Measurements from ENCODE around the gene ARHGAP30. TPM values are rescaled to one million over a fixed set of nuclear protein-coding genes. Genes with fewer than 3 reads are reported as not detected.

ARHGAP30 gene
- total RNA-seq, 1 experiment from 2014 or later, result 0.36 TPM

GRCh38 chr1:161092621-161093028, 22.9 kb upstream of the ARHGAP30 start:
- CTCF ChIA-PET, result interaction anchor here (1.1 kb wide), 1 partner anchor 51 kb away, joined by 4 read pairs; no protein-coding TSS in a partner anchor
- Histone ChIP-seq H3K9me3 (ENCODE audit: control insufficient read depth, insufficient read depth, low read depth, low read length) (no peaks in the 10 kb centered on the region), H3K27ac (ENCODE audit: low read length) (no peak overlapping the region), H3K27me3 (ENCODE audit: control insufficient read depth, insufficient read depth, low read length) (no peaks in the 10 kb centered on the region), H3K4me3 (ENCODE audit: low read depth in 2 of 2, low read length in 2 of 2) (no peak overlapping the region), H3K36me3 (ENCODE audit: control insufficient read depth, insufficient read depth, low read length) (no peaks in the 10 kb centered on the region), H3K4me1 (ENCODE audit: control insufficient read depth, insufficient read depth, low read length) (0 out of 2 replicates have a peak, but pooled peaks cover 3% of the 10 kb centered on the region)
- in situ Hi-C loops (cut with HindIII; ENCODE audit: low pct_unique_long_range_greater_than_20kb, low sequenced_read_pairs), result no loop called here
- no peak for DNase-seq (ENCODE audit: low read depth, low spot score)
- POLR2A ChIA-PET, result interaction anchor here (0.6 kb wide), 1 partner anchor 25 kb away, joined by 9 read pairs; the partner anchor contains the start of genes NIT1 and PFDN2
- no peak for TF ChIP-seq TCF7L2 (IDR thresholded peaks at IDR 0.05; ENCODE audit: low read depth, low read length)
- TF ChIP-seq SIN3A (IDR thresholded peaks at IDR 0.05; ENCODE audit: borderline replicate concordance, insufficient read depth, low read depth, low read length), result no peak
- TF ChIP-seq REST (IDR thresholded peaks at IDR 0.05; ENCODE audit: insufficient read depth in 1 of 2, low read depth in 2 of 2, low read length in 1 of 2), result no peak
- intact Hi-C loops (cut with micrococcal nuclease; ENCODE audit: unreplicated experiment), result no loop called here
- no peak for ATAC-seq
- no TSS peak for BruUV-seq (replicated peaks)

- no TSS peak for BruUV-seq (replicated peaks)
- Histone ChIP-seq H3K4me1 (ENCODE audit: control insufficient read depth, insufficient read depth, low read length) (no peaks in the 10 kb centered on the region), H3K36me3 (ENCODE audit: control insufficient read depth, insufficient read depth, low read length) (no peaks in the 10 kb centered on the region), H3K4me3 (ENCODE audit: low read depth in 2 of 2, low read length in 2 of 2) (no peak overlapping the region), H3K9me3 (ENCODE audit: control insufficient read depth, insufficient read depth, low read depth, low read length) (no peaks in the 10 kb centered on the region), H3K27ac (ENCODE audit: low read length) (no peak overlapping the region), H3K27me3 (ENCODE audit: control insufficient read depth, insufficient read depth, low read length) (no peaks in the 10 kb centered on the region)
- CTCF ChIA-PET, result interaction anchor here (1.1 kb wide), 1 partner anchor 50 kb away, joined by 4 read pairs; no protein-coding TSS in a partner anchor
- ATAC-seq, result no peak
- in situ Hi-C loops (cut with HindIII; ENCODE audit: low pct_unique_long_range_greater_than_20kb, low sequenced_read_pairs) (no loop called here), intact Hi-C loops (cut with micrococcal nuclease; ENCODE audit: unreplicated experiment) (no loop called here)
- no peak for DNase-seq (ENCODE audit: low read depth, low spot score)
- no peak for TF ChIP-seq CTCF (IDR thresholded peaks at IDR 0.05)
- no peak for TF ChIP-seq SIN3A (IDR thresholded peaks at IDR 0.05; ENCODE audit: borderline replicate concordance, insufficient read depth, low read depth, low read length)
- TF ChIP-seq REST (IDR thresholded peaks at IDR 0.05; ENCODE audit: insufficient read depth in 1 of 2, low read depth in 2 of 2, low read length in 1 of 2), result no peak
- no peak for TF ChIP-seq POLR2AphosphoS5 (IDR thresholded peaks at IDR 0.05; ENCODE audit: low read depth, low read length)
- no peak for TF ChIP-seq TCF7L2 (IDR thresholded peaks at IDR 0.05; ENCODE audit: low read depth, low read length)
- POLR2A ChIA-PET, result no interaction called here
Measured at GRCh38 chr1:161091796-161092507, 22.3 kb upstream of the ARHGAP30 start.

All from Panc1 (cell line).